Esophagus muscularis mucosa (tissue), 3 donors: Measurements from ENCODE around the gene PCP2.

Experiments
- CTCF ChIP-seq, 3 experiments: fragments of 200-600 bp in 2 of 3; fragments of 450-650 bp in 1 of 3; sonication (generic) in 2 of 3; IDR thresholded peaks; one replicate each; pipeline ENCODE4 v1.5.1; 2017 to 2019; ENCODE audit warnings: antibody characterized with exemption in 3 of 3, mild to moderate bottlenecking in 2 of 3, moderate library complexity in 1 of 3
- POLR2A ChIP-seq: fragments of 450-650 bp; IDR thresholded peaks from one replicate; pipeline ENCODE4 v1.6.1; 2017; ENCODE audit warnings: antibody characterized with exemption, moderate library complexity, mild to moderate bottlenecking, low read depth
- POLR2AphosphoS5 ChIP-seq, 2 donors: sonication (generic); formaldehyde crosslinking; IDR thresholded peaks; one replicate each; pipeline ENCODE4 v1.6.1; 2017; ENCODE audit warnings: antibody characterized with exemption in 2 of 2

GRCh38 chr19:7674010-7675005 lies 40.8 kb upstream of the PCP2 start:
- TF ChIP-seq CTCF (IDR thresholded peaks at IDR 0.05) (no peak), POLR2A (no peak), POLR2AphosphoS5 (IDR thresholded peaks at IDR 0.05) (no peak)
